HCT116 (cell line): ENCODE data around the gene SOCS1. TPM values are rescaled to one million over a fixed set of nuclear protein-coding genes. Genes with fewer than 3 reads are reported as not detected.

Experiments
- ATAC-seq: fragments of 200-7000 bp; cut with Tn5 transposase; 2 replicates; pipeline ENCODE4 v1.9.1; 2020; ENCODE audit warnings: mild to moderate bottlenecking, moderate library complexity
- BruUV-seq: library from RNA; stranded (reverse); fragments of 400-500 nt; replicated peaks from 2 replicates; lab custom pipeline; 2021; lab: Mats Ljungman, UMichigan
- CTCF ChIA-PET: fragments of 300-600 bp; sonication (Branson Sonifier 250); formaldehyde crosslinking; loops from one replicate; lab custom pipeline; 2021; ENCODE audit warnings: antibody characterized with exemption; lab: Charles Lee
- POLR2A ChIA-PET: fragments of 300-600, 350-600 bp; sonication (Branson Sonifier 250); formaldehyde crosslinking; loops from one replicate; lab custom pipeline; 2021; ENCODE audit warnings: antibody characterized with exemption; lab: Charles Lee
- RAD21 ChIA-PET, 2 experiments: fragments of 300-600 bp; sonication (Branson Sonifier 250); formaldehyde crosslinking; loops; one replicate each; lab custom pipeline; 2023; ENCODE audit warnings: low total read pairs in 2 of 2; ENCODE audit not compliant: uncharacterized antibody in 2 of 2, unreplicated experiment in 2 of 2, low non-redundant PET in 1 of 2; lab: Charles Lee
- DNase-seq: peaks from one replicate; pipeline ENCODE4 v3.0.0-alpha.2; 2010; ENCODE audit warnings: low read depth, low spot score
- H2AFZ ChIP-seq: fragments of 200-600 bp; shearing (Covaris generic), sonication (generic); 2 replicates; pipeline ENCODE4 v1.6.1; 2017; ENCODE audit warnings: low read depth, mixed run types, mixed read lengths, antibody characterized with exemption, low read length; ENCODE audit not compliant: poor library complexity, severe bottlenecking
- H3K27ac ChIP-seq: 2 replicates; pipeline ENCODE4 v1.5.1; 2012; ENCODE audit warnings: low read depth, low read length
- H3K27me3 ChIP-seq: fragments of 200-600 bp; sonication (generic); 2 replicates; pipeline ENCODE4 v1.6.1; 2016; ENCODE audit warnings: mixed run types, low read length, mixed read lengths; ENCODE audit not compliant: insufficient read depth
- H3K36me3 ChIP-seq, 2 experiments: fragments of 200-500 bp in 1 of 2; fragments of 200-600 bp in 1 of 2; sonication (Bioruptor generic) in 1 of 2; sonication (generic) in 1 of 2; 2 replicates each; pipeline versions ENCODE4 v1.5.1 to v1.6.1; 2014 to 2016; ENCODE audit warnings: low read length in 2 of 2, inconsistent platforms in 1 of 2, mixed read lengths in 1 of 2, mixed run types in 1 of 2; ENCODE audit not compliant: insufficient read depth in 2 of 2, control insufficient read depth in 1 of 2
- H3K4me1 ChIP-seq, 2 experiments: fragments of 200-600 bp in 1 of 2; sonication (generic) in 1 of 2; 2 replicates each; pipeline versions ENCODE4 v1.5.1 to v1.6.1; 2012 to 2017; ENCODE audit warnings: low read length in 2 of 2, inconsistent platforms in 1 of 2, mild to moderate bottlenecking in 1 of 2, mixed read lengths in 1 of 2, mixed run types in 1 of 2, moderate library complexity in 1 of 2; ENCODE audit not compliant: insufficient read depth in 2 of 2, control insufficient read depth in 1 of 2
- H3K4me2 ChIP-seq: fragments of 200-600 bp; sonication (generic); 2 replicates; pipeline ENCODE4 v1.6.1; 2017; ENCODE audit warnings: mixed run types, low read length, mixed read lengths
- H3K4me3 ChIP-seq, 2 experiments: fragments of 200-600 bp in 1 of 2; sonication (generic) in 1 of 2; replicated peaks in 1 of 2; 2 replicates each; pipeline ENCODE4 v1.5.1; 2011 to 2016; ENCODE audit warnings: low read length in 2 of 2, control low read depth in 1 of 2, low read depth in 1 of 2, mild to moderate bottlenecking in 1 of 2, mixed read lengths in 1 of 2, mixed run types in 1 of 2
- H3K79me2 ChIP-seq: fragments of 200-600 bp; sonication (generic); 2 replicates; pipeline ENCODE4 v1.6.1; 2017; ENCODE audit warnings: mild to moderate bottlenecking, mixed run types, low read length, moderate library complexity, mixed read lengths; ENCODE audit not compliant: insufficient read depth
- H3K9ac ChIP-seq: fragments of 200-600 bp; sonication (generic); 2 replicates; pipeline ENCODE4 v1.6.1; 2016; ENCODE audit warnings: low read length, mixed read lengths
- H3K9me2 ChIP-seq: fragments of 200-600 bp; sonication (generic), shearing (Covaris generic); 2 replicates; pipeline ENCODE4 v1.6.1; 2017; ENCODE audit warnings: mixed run types, mild to moderate bottlenecking, moderate library complexity; ENCODE audit not compliant: insufficient read depth
- H3K9me3 ChIP-seq, 2 experiments: fragments of 200-500 bp in 1 of 2; fragments of 200-600 bp in 1 of 2; sonication (Bioruptor generic) in 1 of 2; sonication (generic) in 1 of 2; 2 replicates each; pipeline ENCODE4 v1.6.1; 2014 to 2017; ENCODE audit warnings: low read length in 2 of 2, mixed read lengths in 2 of 2, inconsistent platforms in 1 of 2, low read depth in 1 of 2, mild to moderate bottlenecking in 1 of 2, mixed run types in 1 of 2, moderate library complexity in 1 of 2; ENCODE audit not compliant: control insufficient read depth in 1 of 2, insufficient read depth in 1 of 2
- H4K20me1 ChIP-seq: fragments of 200-600 bp; sonication (generic), shearing (Covaris generic); 2 replicates; pipeline ENCODE4 v1.6.1; 2017; ENCODE audit warnings: mixed run types, mild to moderate bottlenecking, moderate library complexity; ENCODE audit not compliant: insufficient read depth
- ATF3 ChIP-seq: IDR thresholded peaks from 2 replicates; pipeline ENCODE4 v1.6.1; 2012
- CEBPB ChIP-seq: IDR thresholded peaks from 2 replicates; pipeline ENCODE4 v1.6.1; 2012; ENCODE audit warnings: low read depth
- EZH2 ChIP-seq: fragments of 200-600 bp; sonication (generic); IDR thresholded peaks from 2 replicates; pipeline ENCODE4 v1.6.1; 2017; ENCODE audit warnings: antibody characterized with exemption, mixed run types
- EZH2phosphoT487 ChIP-seq: fragments of 200-600 bp; IDR thresholded peaks from 2 replicates; pipeline ENCODE4 v1.6.1; 2018; ENCODE audit warnings: antibody characterized with exemption, borderline replicate concordance
- FOSL1 ChIP-seq: IDR thresholded peaks from 2 replicates; pipeline ENCODE4 v1.6.1; 2012; ENCODE audit warnings: low read depth
- JUND ChIP-seq: IDR thresholded peaks from 2 replicates; pipeline ENCODE4 v1.6.1; 2012
- POLR2A ChIP-seq: IDR thresholded peaks from 2 replicates; pipeline ENCODE4 v1.7.0; 2011; ENCODE audit warnings: borderline replicate concordance; ENCODE audit not compliant: insufficient read depth, insufficient read length; ENCODE audit errors: extremely low read depth
- RAD21 ChIP-seq: IDR thresholded peaks from 2 replicates; pipeline ENCODE4 v1.6.1; 2012; ENCODE audit warnings: low read depth, mild to moderate bottlenecking
- SIN3A ChIP-seq: IDR thresholded peaks from 2 replicates; pipeline ENCODE4 v1.6.1; 2012; ENCODE audit warnings: low read depth
- SP1 ChIP-seq: IDR thresholded peaks from 2 replicates; pipeline ENCODE4 v1.6.1; 2012; ENCODE audit warnings: low read depth
- SRF ChIP-seq: IDR thresholded peaks from 2 replicates; pipeline ENCODE4 v1.6.1; 2012; ENCODE audit warnings: low read depth
- TCF7L2 ChIP-seq: IDR thresholded peaks from 2 replicates; pipeline ENCODE4 v1.7.0; 2011; ENCODE audit warnings: borderline replicate concordance, inconsistent platforms; ENCODE audit not compliant: insufficient read depth, insufficient read length; ENCODE audit errors: extremely low read depth
- YY1 ChIP-seq: IDR thresholded peaks from 2 replicates; pipeline ENCODE4 v1.6.1; 2011; ENCODE audit warnings: low read length, low read depth, moderate library complexity, mild to moderate bottlenecking; ENCODE audit not compliant: insufficient replicate concordance; ENCODE audit errors: extremely low read depth
- ZFX ChIP-seq: fragments of 450-650 bp; IDR thresholded peaks from 2 replicates; pipeline ENCODE4 v1.6.1; 2017
- intact Hi-C: fragments of 100-400 bp; cut with micrococcal nuclease; formaldehyde crosslinking; loops from 2 replicates; pipeline ENCODE4 v1.10.0; 2022
- total RNA-seq: library from RNA; stranded (reverse); gene quantifications from one replicate; pipeline ENCODE4 v1.2.1, GENCODE V29; 2021; ENCODE audit not compliant: unreplicated experiment
- TF ChIP-seq, protein P1 (sequence below): IDR thresholded peaks from 2 replicates; pipeline ENCODE4 v1.6.1; 2012; ENCODE audit warnings: low read depth
- TF ChIP-seq, protein P2 (sequence below): IDR thresholded peaks from 2 replicates; pipeline ENCODE4 v1.6.1; 2012
- TF ChIP-seq, protein P3 (sequence below): IDR thresholded peaks from 2 replicates; pipeline ENCODE4 v1.6.1; 2011; ENCODE audit warnings: mild to moderate bottlenecking, low read length, moderate library complexity; ENCODE audit not compliant: insufficient replicate concordance; ENCODE audit errors: extremely low read depth
- TF ChIP-seq, protein P4 (sequence below), 3 experiments: fragments of 200-600 bp in 1 of 3; sonication (generic) in 1 of 3; IDR thresholded peaks in 2 of 3; conservative IDR thresholded peaks in 1 of 3; 2 replicates each; pipeline ENCODE4 v1.5.1; 2012 to 2017; ENCODE audit warnings: low read depth in 2 of 3, low read length in 2 of 3, antibody characterized with exemption in 1 of 3, borderline replicate concordance in 1 of 3, control low read depth in 1 of 3, mild to moderate bottlenecking in 1 of 3, mixed read lengths in 1 of 3, mixed run types in 1 of 3, moderate library complexity in 1 of 3; ENCODE audit not compliant: insufficient read depth in 1 of 3

SOCS1 gene
- total RNA-seq, 1 experiment from 2014 or later = 4.9 TPM

GRCh38 chr16:11259655-11260595, 3.9 kb upstream of the SOCS1 start:
- Histone ChIP-seq H3K9ac (no peak overlapping the region), H3K4me1 (peaks cover 8 to 17% of the 10 kb centered on the region in 2 experiments; a peak in 3 of 4 replicates), H3K9me3 (no peaks in the 10 kb centered on the region), H3K36me3 (no peaks in the 10 kb centered on the region), H2AFZ (no peak overlapping the region), H3K4me3 (no peak overlapping the region), H4K20me1 (no peaks in the 10 kb centered on the region), H3K27me3 (no peaks in the 10 kb centered on the region), H3K4me2 (no peak overlapping the region), H3K79me2 (no peaks in the 10 kb centered on the region), H3K27ac (no peak overlapping the region), H3K9me2 (no peaks in the 10 kb centered on the region)
- BruUV-seq = no TSS peak
- CTCF ChIA-PET = interaction anchor here (1.5 kb wide), 1 partner anchor 289 kb away, joined by 5 read pairs; no protein-coding TSS in a partner anchor
- RAD21 ChIA-PET = no interaction called here
- TF ChIP-seq RAD21 (no peak), EZH2 (no peak), YY1 (no peak), ATF3 (no peak), EZH2phosphoT487 (no peak), TCF7L2 (no peak), JUND (no peak), SRF (no peak), CEBPB (no peak), SP1 (no peak), ZFX (no peak), SIN3A (no peak), POLR2A (no peak), FOSL1 (no peak)
- TF ChIP-seq, protein P1, sequence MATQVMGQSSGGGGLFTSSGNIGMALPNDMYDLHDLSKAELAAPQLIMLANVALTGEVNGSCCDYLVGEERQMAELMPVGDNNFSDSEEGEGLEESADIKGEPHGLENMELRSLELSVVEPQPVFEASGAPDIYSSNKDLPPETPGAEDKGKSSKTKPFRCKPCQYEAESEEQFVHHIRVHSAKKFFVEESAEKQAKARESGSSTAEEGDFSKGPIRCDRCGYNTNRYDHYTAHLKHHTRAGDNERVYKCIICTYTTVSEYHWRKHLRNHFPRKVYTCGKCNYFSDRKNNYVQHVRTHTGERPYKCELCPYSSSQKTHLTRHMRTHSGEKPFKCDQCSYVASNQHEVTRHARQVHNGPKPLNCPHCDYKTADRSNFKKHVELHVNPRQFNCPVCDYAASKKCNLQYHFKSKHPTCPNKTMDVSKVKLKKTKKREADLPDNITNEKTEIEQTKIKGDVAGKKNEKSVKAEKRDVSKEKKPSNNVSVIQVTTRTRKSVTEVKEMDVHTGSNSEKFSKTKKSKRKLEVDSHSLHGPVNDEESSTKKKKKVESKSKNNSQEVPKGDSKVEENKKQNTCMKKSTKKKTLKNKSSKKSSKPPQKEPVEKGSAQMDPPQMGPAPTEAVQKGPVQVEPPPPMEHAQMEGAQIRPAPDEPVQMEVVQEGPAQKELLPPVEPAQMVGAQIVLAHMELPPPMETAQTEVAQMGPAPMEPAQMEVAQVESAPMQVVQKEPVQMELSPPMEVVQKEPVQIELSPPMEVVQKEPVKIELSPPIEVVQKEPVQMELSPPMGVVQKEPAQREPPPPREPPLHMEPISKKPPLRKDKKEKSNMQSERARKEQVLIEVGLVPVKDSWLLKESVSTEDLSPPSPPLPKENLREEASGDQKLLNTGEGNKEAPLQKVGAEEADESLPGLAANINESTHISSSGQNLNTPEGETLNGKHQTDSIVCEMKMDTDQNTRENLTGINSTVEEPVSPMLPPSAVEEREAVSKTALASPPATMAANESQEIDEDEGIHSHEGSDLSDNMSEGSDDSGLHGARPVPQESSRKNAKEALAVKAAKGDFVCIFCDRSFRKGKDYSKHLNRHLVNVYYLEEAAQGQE = no peak
- TF ChIP-seq, protein P2, sequence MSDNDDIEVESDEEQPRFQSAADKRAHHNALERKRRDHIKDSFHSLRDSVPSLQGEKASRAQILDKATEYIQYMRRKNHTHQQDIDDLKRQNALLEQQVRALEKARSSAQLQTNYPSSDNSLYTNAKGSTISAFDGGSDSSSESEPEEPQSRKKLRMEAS = no peak
- TF ChIP-seq, protein P3, sequence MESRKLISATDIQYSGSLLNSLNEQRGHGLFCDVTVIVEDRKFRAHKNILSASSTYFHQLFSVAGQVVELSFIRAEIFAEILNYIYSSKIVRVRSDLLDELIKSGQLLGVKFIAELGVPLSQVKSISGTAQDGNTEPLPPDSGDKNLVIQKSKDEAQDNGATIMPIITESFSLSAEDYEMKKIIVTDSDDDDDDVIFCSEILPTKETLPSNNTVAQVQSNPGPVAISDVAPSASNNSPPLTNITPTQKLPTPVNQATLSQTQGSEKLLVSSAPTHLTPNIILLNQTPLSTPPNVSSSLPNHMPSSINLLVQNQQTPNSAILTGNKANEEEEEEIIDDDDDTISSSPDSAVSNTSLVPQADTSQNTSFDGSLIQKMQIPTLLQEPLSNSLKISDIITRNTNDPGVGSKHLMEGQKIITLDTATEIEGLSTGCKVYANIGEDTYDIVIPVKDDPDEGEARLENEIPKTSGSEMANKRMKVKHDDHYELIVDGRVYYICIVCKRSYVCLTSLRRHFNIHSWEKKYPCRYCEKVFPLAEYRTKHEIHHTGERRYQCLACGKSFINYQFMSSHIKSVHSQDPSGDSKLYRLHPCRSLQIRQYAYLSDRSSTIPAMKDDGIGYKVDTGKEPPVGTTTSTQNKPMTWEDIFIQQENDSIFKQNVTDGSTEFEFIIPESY = no peak
- TF ChIP-seq, protein P4, sequence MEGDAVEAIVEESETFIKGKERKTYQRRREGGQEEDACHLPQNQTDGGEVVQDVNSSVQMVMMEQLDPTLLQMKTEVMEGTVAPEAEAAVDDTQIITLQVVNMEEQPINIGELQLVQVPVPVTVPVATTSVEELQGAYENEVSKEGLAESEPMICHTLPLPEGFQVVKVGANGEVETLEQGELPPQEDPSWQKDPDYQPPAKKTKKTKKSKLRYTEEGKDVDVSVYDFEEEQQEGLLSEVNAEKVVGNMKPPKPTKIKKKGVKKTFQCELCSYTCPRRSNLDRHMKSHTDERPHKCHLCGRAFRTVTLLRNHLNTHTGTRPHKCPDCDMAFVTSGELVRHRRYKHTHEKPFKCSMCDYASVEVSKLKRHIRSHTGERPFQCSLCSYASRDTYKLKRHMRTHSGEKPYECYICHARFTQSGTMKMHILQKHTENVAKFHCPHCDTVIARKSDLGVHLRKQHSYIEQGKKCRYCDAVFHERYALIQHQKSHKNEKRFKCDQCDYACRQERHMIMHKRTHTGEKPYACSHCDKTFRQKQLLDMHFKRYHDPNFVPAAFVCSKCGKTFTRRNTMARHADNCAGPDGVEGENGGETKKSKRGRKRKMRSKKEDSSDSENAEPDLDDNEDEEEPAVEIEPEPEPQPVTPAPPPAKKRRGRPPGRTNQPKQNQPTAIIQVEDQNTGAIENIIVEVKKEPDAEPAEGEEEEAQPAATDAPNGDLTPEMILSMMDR (IDR thresholded peaks at IDR 0.05 in 2 of 3, conservative IDR thresholded peaks at IDR 0.05 in 1 of 3; ENCODE audit: borderline replicate concordance in 1 of 3, insufficient read depth in 1 of 3, low read depth in 2 of 3, low read length in 2 of 3) = no peak
- ATAC-seq (no peak), DNase-seq (no peak)
- intact Hi-C loops = loop anchor here (5.0 kb wide), 2 partner anchors 112 to 552 kb away; no protein-coding TSS in a partner anchor
- POLR2A ChIA-PET = no interaction called here
